ENCODE data around the gene ISY1. TPM values are rescaled to one million over a fixed set of nuclear protein-coding genes. Genes with fewer than 3 reads are reported as not detected.

ISY1 gene
- total RNA-seq, 1 experiment from 2014 or later: 35.6 TPM

DNA sequence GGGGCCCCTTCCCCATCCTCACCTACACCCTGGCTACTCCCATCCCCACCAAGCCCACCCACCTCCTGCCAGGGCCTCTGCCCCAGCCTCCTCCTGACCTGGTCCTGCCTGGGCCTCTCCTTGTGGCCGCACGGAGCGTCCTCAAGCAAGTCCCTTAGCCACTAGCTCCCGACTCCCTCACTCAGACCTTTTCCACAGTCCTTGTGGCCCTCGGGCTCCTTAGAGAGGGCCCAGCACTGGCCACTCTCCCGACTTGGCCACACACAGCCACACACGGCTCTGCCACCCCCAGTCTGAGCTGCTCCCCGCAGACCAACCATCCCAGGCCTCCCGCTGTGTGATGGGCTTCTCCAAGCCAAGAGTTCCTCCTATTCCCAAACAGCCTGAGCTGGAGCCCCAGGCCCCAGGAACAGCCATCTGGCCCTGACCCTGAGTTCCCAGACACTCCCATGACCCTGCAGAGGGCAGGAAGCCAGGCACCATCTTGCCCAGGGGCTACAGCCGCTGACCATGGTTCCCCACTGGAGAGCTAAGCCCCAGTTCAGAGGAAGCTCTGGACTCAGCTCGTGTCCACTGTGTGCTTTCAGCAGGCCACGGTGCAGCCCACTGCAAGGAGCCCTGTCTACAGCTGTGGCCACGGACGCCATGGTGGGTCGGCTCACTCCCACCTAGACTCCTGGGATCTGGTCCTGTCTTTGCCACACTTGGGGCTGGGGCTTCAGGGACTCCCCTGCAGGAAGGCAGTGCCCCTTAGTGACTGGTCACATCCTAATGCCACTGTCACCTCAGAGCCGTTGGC lies 32.3 kb downstream of the ISY1 start:
- Histone ChIP-seq H3K4me3 (ENCODE audit: low read depth, low read length) (no peak overlapping the region), H3K36me3 (ENCODE audit: control insufficient read depth, insufficient read depth, low read length) (peaks cover 3% of the 10 kb centered on the region), H3K9me3 (no peaks in the 10 kb centered on the region), H3K4me1 (peaks cover 4% of the 10 kb centered on the region), H3K27me3 (replicated peaks; ENCODE audit: control insufficient read depth, insufficient read depth, low read length) (no peaks in the 10 kb centered on the region)
- DNase-seq: no peak
- intact Hi-C loops (cut with micrococcal nuclease; ENCODE audit: unreplicated experiment): loop anchor here (10.0 kb wide), 1 partner anchor 186 kb away; a partner anchor contains a TSS
- Mint-ChIP-seq H3K4me3 (ENCODE audit: unreplicated experiment) (no peak overlapping the region), H3K27ac (ENCODE audit: unreplicated experiment) (peak overlapping the region; percentile 43), H3K27me3 (ENCODE audit: insufficient read depth, unreplicated experiment) (no peaks in the 10 kb centered on the region), H3K4me1 (ENCODE audit: low read depth, unreplicated experiment) (peaks cover under 1% of the 10 kb centered on the region), H3K9me3 (ENCODE audit: unreplicated experiment) (no peaks in the 10 kb centered on the region), H3K36me3 (ENCODE audit: insufficient read depth, unreplicated experiment) (peaks cover 33% of the 10 kb centered on the region)
- TF ChIP-seq, protein P1, sequence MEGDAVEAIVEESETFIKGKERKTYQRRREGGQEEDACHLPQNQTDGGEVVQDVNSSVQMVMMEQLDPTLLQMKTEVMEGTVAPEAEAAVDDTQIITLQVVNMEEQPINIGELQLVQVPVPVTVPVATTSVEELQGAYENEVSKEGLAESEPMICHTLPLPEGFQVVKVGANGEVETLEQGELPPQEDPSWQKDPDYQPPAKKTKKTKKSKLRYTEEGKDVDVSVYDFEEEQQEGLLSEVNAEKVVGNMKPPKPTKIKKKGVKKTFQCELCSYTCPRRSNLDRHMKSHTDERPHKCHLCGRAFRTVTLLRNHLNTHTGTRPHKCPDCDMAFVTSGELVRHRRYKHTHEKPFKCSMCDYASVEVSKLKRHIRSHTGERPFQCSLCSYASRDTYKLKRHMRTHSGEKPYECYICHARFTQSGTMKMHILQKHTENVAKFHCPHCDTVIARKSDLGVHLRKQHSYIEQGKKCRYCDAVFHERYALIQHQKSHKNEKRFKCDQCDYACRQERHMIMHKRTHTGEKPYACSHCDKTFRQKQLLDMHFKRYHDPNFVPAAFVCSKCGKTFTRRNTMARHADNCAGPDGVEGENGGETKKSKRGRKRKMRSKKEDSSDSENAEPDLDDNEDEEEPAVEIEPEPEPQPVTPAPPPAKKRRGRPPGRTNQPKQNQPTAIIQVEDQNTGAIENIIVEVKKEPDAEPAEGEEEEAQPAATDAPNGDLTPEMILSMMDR (IDR thresholded peaks at IDR 0.05; ENCODE audit: insufficient read depth in 1 of 2, low read depth in 1 of 2, low read length in 1 of 2, severe bottlenecking in 1 of 2, unreplicated experiment in 1 of 2): no peak
- no TSS peak for BruUV-seq (replicated peaks)
- ChIA-PET CTCF (no interaction called here), POLR2A (no interaction called here)

DNA sequence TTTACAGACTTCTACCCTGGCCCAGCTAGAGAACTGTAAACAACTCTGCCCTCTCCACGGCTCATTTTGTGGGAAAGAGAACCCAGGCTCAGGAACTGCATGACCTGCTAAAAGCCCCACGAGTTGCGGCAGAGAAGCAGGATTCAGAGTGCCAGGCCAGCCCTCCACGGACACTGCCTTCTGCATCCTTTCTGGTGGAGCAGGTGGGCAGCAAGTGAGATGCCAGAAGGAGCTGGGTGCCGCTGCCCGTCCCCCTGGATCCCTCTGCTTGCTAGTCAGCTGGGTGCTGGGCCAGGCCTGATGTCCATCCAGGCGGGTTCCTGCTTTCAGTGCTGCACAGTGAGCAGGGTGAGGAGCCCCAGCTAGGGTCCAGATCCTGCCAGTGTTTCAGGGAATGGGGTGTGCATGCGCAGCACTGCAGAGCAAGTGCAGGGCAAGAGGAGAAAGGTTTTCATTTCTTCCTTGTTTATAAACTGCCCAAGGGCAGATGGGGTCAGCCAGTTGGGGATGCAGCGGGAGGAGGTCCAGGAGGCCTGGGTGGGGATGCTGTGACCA lies 34.1 kb downstream of the ISY1 start:
- Mint-ChIP-seq H3K4me3 (ENCODE audit: unreplicated experiment) (no peak overlapping the region), H3K27me3 (ENCODE audit: insufficient read depth, unreplicated experiment) (no peaks in the 10 kb centered on the region), H3K36me3 (ENCODE audit: insufficient read depth, unreplicated experiment) (peaks cover 40% of the 10 kb centered on the region), H3K9me3 (ENCODE audit: unreplicated experiment) (no peaks in the 10 kb centered on the region), H3K4me1 (ENCODE audit: low read depth, unreplicated experiment) (peaks cover 12% of the 10 kb centered on the region), H3K27ac (ENCODE audit: unreplicated experiment) (no peak overlapping the region)
- TF ChIP-seq, protein P1 (IDR thresholded peaks at IDR 0.05; ENCODE audit: insufficient read depth in 1 of 2, low read depth in 1 of 2, low read length in 1 of 2, severe bottlenecking in 1 of 2, unreplicated experiment in 1 of 2): no peak
- H3K36me3 ChIP-seq (ENCODE audit: control insufficient read depth, insufficient read depth, low read length): peaks cover 3% of the 10 kb centered on the region
- no peak for DNase-seq
- H3K9me3 ChIP-seq: no peaks in the 10 kb centered on the region
- no TSS peak for BruUV-seq (replicated peaks)
- peaks cover 18% of the 10 kb centered on the region for H3K4me1 ChIP-seq
- intact Hi-C loops (cut with micrococcal nuclease; ENCODE audit: unreplicated experiment): loop anchor here (10.0 kb wide), 1 partner anchor 188 kb away; a partner anchor contains a TSS
- H3K4me3 ChIP-seq (ENCODE audit: low read depth, low read length): no peak overlapping the region
- ChIA-PET CTCF (no interaction called here), POLR2A (no interaction called here)
- H3K27me3 ChIP-seq (replicated peaks; ENCODE audit: control insufficient read depth, insufficient read depth, low read length): no peaks in the 10 kb centered on the region

DNA sequence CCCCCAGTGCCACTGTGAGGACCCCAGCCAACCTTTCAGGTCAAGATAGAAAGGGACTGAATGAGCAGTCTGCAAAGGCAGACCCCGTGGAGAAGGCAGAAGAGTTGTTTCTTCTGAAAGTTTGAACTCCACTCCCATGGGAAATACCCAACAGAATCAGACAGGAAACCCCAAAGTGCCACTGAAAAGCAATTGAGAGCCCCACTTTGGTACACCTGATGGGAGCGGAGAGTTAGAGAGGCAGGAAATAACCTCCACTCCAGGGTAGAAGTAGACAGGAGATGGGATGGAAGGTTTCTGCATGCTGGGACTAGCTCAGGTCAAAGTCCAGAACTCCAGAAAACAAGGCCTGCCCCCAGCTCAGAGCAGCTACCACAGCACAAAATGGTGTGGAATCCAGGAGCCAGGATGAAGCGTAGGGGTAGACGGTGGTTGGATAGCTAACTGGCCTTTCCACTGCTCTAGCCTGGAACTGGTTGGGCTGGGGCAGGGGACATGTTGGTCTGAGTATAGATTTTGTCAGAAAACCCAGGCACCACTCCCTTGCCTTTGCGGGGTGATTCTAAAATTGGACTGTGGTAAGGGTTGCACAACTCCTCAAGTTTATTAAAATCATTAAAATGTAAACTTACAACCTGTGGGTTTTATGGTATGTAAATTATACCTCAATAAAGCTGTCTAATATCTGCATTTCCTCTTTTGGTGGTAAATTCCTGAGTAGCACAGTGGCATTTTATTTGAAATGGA lies 37.4 kb downstream of the ISY1 start:
- BruUV-seq (replicated peaks): no TSS peak
- Mint-ChIP-seq H3K36me3 (ENCODE audit: insufficient read depth, unreplicated experiment) (peaks cover 36% of the 10 kb centered on the region), H3K27me3 (ENCODE audit: insufficient read depth, unreplicated experiment) (no peaks in the 10 kb centered on the region), H3K27ac (ENCODE audit: unreplicated experiment) (peak overlapping the region; percentile 50), H3K4me3 (ENCODE audit: unreplicated experiment) (no peak overlapping the region), H3K9me3 (ENCODE audit: unreplicated experiment) (no peaks in the 10 kb centered on the region), H3K4me1 (ENCODE audit: low read depth, unreplicated experiment) (peaks cover 19% of the 10 kb centered on the region)
- Histone ChIP-seq H3K9me3 (no peaks in the 10 kb centered on the region), H3K36me3 (ENCODE audit: control insufficient read depth, insufficient read depth, low read length) (no peaks in the 10 kb centered on the region; the same call in 1 of the 2 replicates), H3K4me1 (peaks cover 29% of the 10 kb centered on the region), H3K4me3 (ENCODE audit: low read depth, low read length) (no peak overlapping the region), H3K27me3 (replicated peaks; ENCODE audit: control insufficient read depth, insufficient read depth, low read length) (no peaks in the 10 kb centered on the region)
- TF ChIP-seq, protein P1 (IDR thresholded peaks at IDR 0.05; ENCODE audit: insufficient read depth in 1 of 2, low read depth in 1 of 2, low read length in 1 of 2, severe bottlenecking in 1 of 2, unreplicated experiment in 1 of 2): no peak
- ChIA-PET POLR2A (no interaction called here), CTCF (interaction anchor here (0.5 to 1.3 kb wide), 3 partner anchors 9 to 153 kb away, joined by 3 read pairs; no protein-coding TSS in a partner anchor)
- DNase-seq: peak; percentile 55 to 71
- intact Hi-C loops (cut with micrococcal nuclease; ENCODE audit: unreplicated experiment): loop anchor here (10.0 kb wide), 1 partner anchor 191 kb away; a partner anchor contains a TSS
